GM10248 (cell line): ENCODE data around the gene CLMP.

Experiments
- CTCF ChIA-PET: fragments of 300-600 bp; sonication (Branson Sonifier 250); formaldehyde crosslinking; extraction: SDS; loops from one replicate; lab custom pipeline; 2021; ENCODE audit warnings: antibody characterized with exemption; lab: Yijun Ruan, JAX
- POLR2A ChIA-PET: fragments of 350-650 bp; sonication (Branson Sonifier 250); formaldehyde crosslinking; extraction: SDS; loops from one replicate; lab custom pipeline; 2020; ENCODE audit warnings: antibody characterized with exemption; lab: Yijun Ruan, JAX
- DNase-seq: peaks from one replicate; pipeline ENCODE4 v3.0.0; 2012; ENCODE audit errors: extremely low spot score
- TF ChIP-seq, protein P1 (sequence below): IDR thresholded peaks from 2 replicates; pipeline ENCODE4 v1.5.1; 2012; ENCODE audit warnings: mild to moderate bottlenecking, low read depth; ENCODE audit errors: extremely low read depth, missing control alignments, control extremely low read depth

CLMP gene

DNA sequence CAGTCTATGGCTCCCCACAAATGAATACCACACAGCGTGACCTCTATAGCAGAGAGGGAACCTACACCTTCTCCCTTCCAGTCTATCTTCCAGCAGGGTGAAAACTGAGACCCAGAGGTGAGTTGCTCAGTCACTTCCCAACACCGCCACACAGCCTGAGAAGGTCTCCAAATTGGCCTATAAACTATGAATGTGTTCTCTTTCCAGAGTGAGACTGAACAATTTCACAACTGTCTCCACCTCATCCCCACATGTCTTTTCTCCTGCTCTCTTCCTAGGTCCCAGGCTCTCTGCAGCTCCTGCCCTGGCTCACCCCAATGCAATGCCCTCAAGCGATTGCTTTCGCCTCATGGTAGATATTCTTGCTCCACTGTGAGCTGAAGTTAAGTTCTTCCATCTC, 14.0 kb downstream of the CLMP start:
- no peak for DNase-seq
- POLR2A ChIA-PET: no interaction called here
- CTCF ChIA-PET: interaction anchor here (0.9 kb wide), 1 partner anchor 11 kb away, joined by 3 read pairs; no protein-coding TSS in a partner anchor
- TF ChIP-seq, protein P1, sequence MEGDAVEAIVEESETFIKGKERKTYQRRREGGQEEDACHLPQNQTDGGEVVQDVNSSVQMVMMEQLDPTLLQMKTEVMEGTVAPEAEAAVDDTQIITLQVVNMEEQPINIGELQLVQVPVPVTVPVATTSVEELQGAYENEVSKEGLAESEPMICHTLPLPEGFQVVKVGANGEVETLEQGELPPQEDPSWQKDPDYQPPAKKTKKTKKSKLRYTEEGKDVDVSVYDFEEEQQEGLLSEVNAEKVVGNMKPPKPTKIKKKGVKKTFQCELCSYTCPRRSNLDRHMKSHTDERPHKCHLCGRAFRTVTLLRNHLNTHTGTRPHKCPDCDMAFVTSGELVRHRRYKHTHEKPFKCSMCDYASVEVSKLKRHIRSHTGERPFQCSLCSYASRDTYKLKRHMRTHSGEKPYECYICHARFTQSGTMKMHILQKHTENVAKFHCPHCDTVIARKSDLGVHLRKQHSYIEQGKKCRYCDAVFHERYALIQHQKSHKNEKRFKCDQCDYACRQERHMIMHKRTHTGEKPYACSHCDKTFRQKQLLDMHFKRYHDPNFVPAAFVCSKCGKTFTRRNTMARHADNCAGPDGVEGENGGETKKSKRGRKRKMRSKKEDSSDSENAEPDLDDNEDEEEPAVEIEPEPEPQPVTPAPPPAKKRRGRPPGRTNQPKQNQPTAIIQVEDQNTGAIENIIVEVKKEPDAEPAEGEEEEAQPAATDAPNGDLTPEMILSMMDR: no peak

DNA sequence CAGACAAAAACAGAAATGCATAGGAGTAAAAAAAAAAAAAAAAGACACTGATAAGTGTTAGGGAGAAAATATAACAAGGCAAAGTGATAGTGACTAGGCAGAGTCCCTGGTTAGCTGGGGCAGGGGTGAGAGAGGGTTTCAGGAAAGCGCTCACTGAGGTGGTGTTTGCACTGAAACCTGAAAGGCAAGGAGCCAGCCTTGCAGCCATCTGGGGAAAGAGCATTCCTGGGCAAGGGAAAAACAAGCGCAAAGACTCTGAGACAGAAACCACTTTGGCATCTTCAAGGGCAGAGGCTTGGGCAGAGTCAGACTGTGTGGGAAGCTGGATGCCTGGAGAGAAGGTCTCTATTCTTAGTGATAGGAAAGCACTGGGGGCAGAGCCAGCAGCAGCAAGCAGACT, 14.5 kb downstream of the CLMP start:
- DNase-seq: no peak
- TF ChIP-seq, protein P1: no peak
- ChIA-PET POLR2A (no interaction called here), CTCF (interaction anchor here (0.9 to 3.3 kb wide), 4 partner anchors 10 to 66 kb away, joined by 3 to 8 read pairs (median 3); no protein-coding TSS in a partner anchor)

DNA sequence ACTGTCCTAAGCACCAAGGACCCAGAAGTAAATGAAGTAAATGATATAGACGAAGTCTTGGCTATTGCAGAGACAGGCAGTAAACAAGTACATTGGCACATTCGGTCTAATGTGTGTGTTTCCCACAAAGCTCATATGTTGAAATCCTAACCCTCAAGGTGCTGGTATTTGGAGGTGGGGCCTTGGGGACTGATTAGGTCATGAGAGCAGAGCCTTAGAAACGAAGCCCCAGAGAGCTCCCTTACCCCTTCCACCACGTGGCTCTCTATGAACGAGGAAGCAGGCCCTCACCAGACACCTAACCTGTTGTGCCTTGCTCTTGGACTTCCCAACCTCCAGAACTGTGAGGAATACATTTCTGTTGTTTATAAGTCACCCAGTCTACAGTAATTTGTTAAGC, 14.9 kb downstream of the CLMP start:
- TF ChIP-seq, protein P1: no peak
- no peak for DNase-seq
- ChIA-PET POLR2A (no interaction called here), CTCF (interaction anchor here (0.9 to 3.3 kb wide), 5 partner anchors 9 to 66 kb away, joined by 3 to 8 read pairs (median 3); no protein-coding TSS in a partner anchor)

DNA sequence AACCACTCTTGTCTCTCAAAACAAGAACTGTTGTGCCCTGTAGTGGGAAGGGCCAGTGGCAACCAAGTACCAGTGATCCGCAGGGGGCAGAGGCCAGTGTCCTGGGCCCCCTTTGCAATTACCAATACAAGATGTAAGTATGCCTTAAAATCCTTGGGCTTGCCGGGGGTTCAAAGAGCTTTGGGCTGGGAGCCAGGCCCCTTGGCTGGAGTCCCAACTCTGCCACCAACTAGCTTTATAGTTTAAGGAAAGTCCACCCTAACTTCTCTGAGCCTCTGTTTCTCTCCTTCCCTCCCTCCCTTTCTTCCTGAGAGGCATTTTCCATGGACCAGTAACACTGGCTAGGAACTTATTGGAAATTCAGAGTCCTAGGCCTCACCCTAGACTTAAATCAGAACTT, 15.5 kb downstream of the CLMP start:
- no peak for DNase-seq
- TF ChIP-seq, protein P1: no peak
- ChIA-PET POLR2A (no interaction called here), CTCF (interaction anchor here (1.0 to 3.3 kb wide), 5 partner anchors 8 to 67 kb away, joined by 3 to 8 read pairs (median 4); no protein-coding TSS in a partner anchor)

DNA sequence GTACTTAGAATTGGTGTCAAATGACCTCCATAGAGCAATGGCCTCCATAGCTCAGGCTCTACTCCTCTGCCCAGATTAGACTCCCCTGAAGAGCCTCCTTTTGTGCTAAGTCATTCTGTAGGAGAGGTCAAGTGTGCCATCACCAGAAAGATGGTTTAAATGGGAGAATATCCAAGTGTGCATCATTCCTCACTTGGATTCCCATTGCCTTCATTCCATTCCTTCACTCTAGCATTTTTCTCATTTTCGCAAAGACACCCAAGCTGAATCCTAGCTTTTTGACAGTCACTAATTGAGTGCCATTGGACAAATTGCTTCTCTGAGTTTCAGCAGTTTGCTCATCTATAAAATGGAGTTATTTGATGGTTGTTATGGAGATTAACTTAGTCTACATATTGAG, 16.9 kb downstream of the CLMP start:
- ChIA-PET POLR2A (no interaction called here), CTCF (interaction anchor here (2.1 to 3.3 kb wide), 2 partner anchors 10 to 68 kb away, joined by 5 to 8 read pairs; no protein-coding TSS in a partner anchor)
- no peak for DNase-seq
- TF ChIP-seq, protein P1: no peak

DNA sequence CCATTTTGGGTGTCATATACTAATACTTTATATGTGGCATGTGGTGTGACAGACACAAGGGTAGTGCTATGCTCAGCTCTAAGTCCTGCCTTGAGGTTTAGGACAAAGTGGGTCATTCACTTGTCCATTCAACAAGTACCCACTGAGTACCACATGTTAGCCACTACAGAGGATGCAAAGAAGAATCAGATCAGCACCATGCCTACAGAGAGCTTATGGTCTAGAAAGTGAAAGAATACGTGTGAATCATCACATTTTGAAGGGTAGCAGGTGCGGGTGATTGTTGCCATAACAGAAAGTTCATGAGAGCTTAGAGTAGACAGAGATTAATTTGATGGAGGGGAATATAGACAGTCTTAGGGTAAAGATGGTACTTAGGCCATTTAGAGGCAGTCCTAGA, 18.3 kb downstream of the CLMP start:
- DNase-seq: no peak
- ChIA-PET POLR2A (no interaction called here), CTCF (interaction anchor here (1.2 to 2.2 kb wide), 4 partner anchors 10 to 21 kb away, joined by 3 to 14 read pairs (median 4); no protein-coding TSS in a partner anchor)
- TF ChIP-seq, protein P1: no peak
